HepG2 (cell line): ENCODE measurements around the gene MTX1. TPM values are rescaled to one million over a fixed set of nuclear protein-coding genes. Genes with fewer than 3 reads are reported as not detected.

Experiments used
- GABPB1 ChIP-seq: IDR thresholded peaks from 2 replicates; pipeline ENCODE4 v1.6.1; 2016; ENCODE audit warnings: mild to moderate bottlenecking, missing genetic modification reagents, moderate library complexity, missing compliant biosample characterization
- GATAD1 ChIP-seq: IDR thresholded peaks from 2 replicates; pipeline ENCODE4 v1.6.1; 2016; ENCODE audit warnings: missing genetic modification reagents, missing compliant biosample characterization
- GATAD2A ChIP-seq: IDR thresholded peaks from 2 replicates; pipeline ENCODE4 v1.6.1; 2016
- HOXA3 ChIP-seq: sonication (generic); formaldehyde crosslinking; IDR thresholded peaks from 2 replicates; pipeline ENCODE4 v1.5.0; 2020; ENCODE audit warnings: missing genetic modification reagents
- IRF2 ChIP-seq: IDR thresholded peaks from 2 replicates; pipeline ENCODE4 v1.6.1; 2018; ENCODE audit warnings: missing genetic modification reagents, missing compliant biosample characterization
- KDM5B ChIP-seq: sonication (generic); formaldehyde crosslinking; IDR thresholded peaks from 2 replicates; pipeline ENCODE4 v1.4.0; 2020; ENCODE audit warnings: missing genetic modification reagents, mild to moderate bottlenecking, borderline replicate concordance
- KMT2B ChIP-seq: IDR thresholded peaks from 2 replicates; pipeline ENCODE4 v1.6.1; 2016; ENCODE audit warnings: missing genetic modification reagents, missing compliant biosample characterization
- MIER3 ChIP-seq: IDR thresholded peaks from 2 replicates; pipeline ENCODE4 v1.6.1; 2016; ENCODE audit warnings: missing compliant biosample characterization, borderline replicate concordance
- NBN ChIP-seq: fragments of 450-650 bp; conservative IDR thresholded peaks from 2 replicates; pipeline ENCODE4 v1.6.1; 2017
- RBFOX2 ChIP-seq: fragments of 200-400 bp; formaldehyde crosslinking; IDR thresholded peaks from 2 replicates; pipeline ENCODE4 v1.6.1; 2017; ENCODE audit warnings: low read depth, mild to moderate bottlenecking, low read length
- SMAD9 ChIP-seq: sonication (generic); formaldehyde crosslinking; IDR thresholded peaks from 2 replicates; pipeline ENCODE4 v1.5.1; 2020; ENCODE audit warnings: mild to moderate bottlenecking, missing genetic modification reagents
- SMC3 ChIP-seq: IDR thresholded peaks from 2 replicates; pipeline ENCODE4 v1.6.1; 2011; ENCODE audit warnings: low read length, improper control_type of control experiment
- SRSF4 ChIP-seq: fragments of 200-400 bp; formaldehyde crosslinking; IDR thresholded peaks from one replicate; pipeline ENCODE4 v1.6.1; 2018; ENCODE audit warnings: mild to moderate bottlenecking, low read depth, low read length, moderate library complexity; ENCODE audit not compliant: poor library complexity, severe bottlenecking
- TBX3 ChIP-seq: fragments of 450-650 bp; IDR thresholded peaks from 2 replicates; pipeline ENCODE4 v1.6.1; 2017; ENCODE audit warnings: antibody characterized with exemption, mild to moderate bottlenecking, inconsistent platforms, borderline replicate concordance
- ZNF629 ChIP-seq: sonication (generic); formaldehyde crosslinking; conservative IDR thresholded peaks from 2 replicates; pipeline ENCODE4 v1.5.0; 2020; ENCODE audit warnings: missing genetic modification reagents
- ZNF782 ChIP-seq: sonication (generic); formaldehyde crosslinking; IDR thresholded peaks from 2 replicates; pipeline ENCODE4 v1.4.0; 2020; ENCODE audit warnings: missing genetic modification reagents, mild to moderate bottlenecking, borderline replicate concordance
- polyA plus RNA-seq, 8 experiments: library from polyadenylated mRNA; depleted of rRNA in 3 of 8; stranded (reverse) in 7 of 8; unstranded in 1 of 8; fragments of >200 nt; fragmentation: Illumina TruSeq in 4 of 8; extraction: Trizol in 4 of 8; gene quantifications; 2 replicates each; pipeline versions ENCODE4 v1.2.1 to v1.2.3, GENCODE V29; 2011 to 2016; ENCODE audit warnings: low read depth in 4 of 8, missing spikeins in 1 of 8, mixed read lengths in 1 of 8; ENCODE audit not compliant: insufficient read depth in 1 of 8
- total RNA-seq, 5 experiments: library from RNA; depleted of rRNA; stranded (reverse); fragments of >200 nt; fragmentation: Illumina TruSeq; extraction: Trizol; gene quantifications; 2 replicates each; pipeline ENCODE4 v1.2.3, GENCODE V29; 2016; ENCODE audit warnings: low read depth in 1 of 5
- TF ChIP-seq, protein P1 (sequence below): IDR thresholded peaks from 2 replicates; pipeline ENCODE4 v1.6.1; 2016; ENCODE audit warnings: low read depth
- TF ChIP-seq, protein P2 (sequence below): IDR thresholded peaks from 2 replicates; pipeline ENCODE4 v1.6.1; 2018; ENCODE audit warnings: missing genetic modification reagents, mild to moderate bottlenecking, missing compliant biosample characterization
- TF ChIP-seq, protein P3 (sequence below): sonication (generic); formaldehyde crosslinking; IDR thresholded peaks from 2 replicates; pipeline ENCODE4 v1.5.1; 2020; ENCODE audit warnings: mild to moderate bottlenecking, moderate library complexity, missing genetic modification reagents
- TF ChIP-seq, protein P4 (sequence below), 2 experiments: sonication (generic) in 1 of 2; formaldehyde crosslinking in 1 of 2; IDR thresholded peaks; 2 replicates each; pipeline versions ENCODE4 v1.4.0 to v1.6.1; 2016 to 2020; ENCODE audit warnings: borderline replicate concordance in 1 of 2, low read depth in 1 of 2, mild to moderate bottlenecking in 1 of 2, missing genetic modification reagents in 1 of 2
- TF ChIP-seq, protein P5 (sequence below): sonication (generic); formaldehyde crosslinking; conservative IDR thresholded peaks from 2 replicates; pipeline ENCODE4 v1.4.0; 2020; ENCODE audit warnings: missing genetic modification reagents

The MTX1 gene
- total and polyA plus RNA-seq, 2 of the 13 experiments (the other 11 are each of a cell fraction or from before 2014, with no cell fraction given) = 64.5 to 72.6 TPM

DNA sequence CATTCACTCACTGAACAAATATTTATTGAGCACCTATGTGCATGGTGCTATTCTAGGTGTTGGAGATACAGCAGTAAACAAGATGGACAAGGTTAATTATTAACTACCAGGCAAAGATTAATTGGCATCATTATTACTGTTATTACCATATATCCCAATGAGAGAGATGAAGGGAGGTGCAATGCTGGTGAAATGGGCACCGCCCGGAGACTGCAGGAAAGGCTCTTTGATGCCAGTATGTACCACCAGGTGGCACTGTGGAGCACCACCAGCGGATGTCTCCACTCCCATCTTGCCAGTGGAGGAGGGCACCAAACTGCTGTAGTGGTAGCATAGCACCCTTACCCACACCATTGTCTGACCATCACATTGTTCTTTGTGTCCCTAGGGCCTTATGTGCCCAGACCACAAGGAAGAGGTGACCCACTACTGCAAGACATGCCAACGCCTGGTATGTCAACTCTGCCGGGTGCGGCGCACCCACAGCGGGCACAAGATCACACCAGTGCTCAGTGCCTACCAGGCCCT, 31.9 kb upstream of the MTX1 start (continued):
- TF ChIP-seq, protein P1, sequence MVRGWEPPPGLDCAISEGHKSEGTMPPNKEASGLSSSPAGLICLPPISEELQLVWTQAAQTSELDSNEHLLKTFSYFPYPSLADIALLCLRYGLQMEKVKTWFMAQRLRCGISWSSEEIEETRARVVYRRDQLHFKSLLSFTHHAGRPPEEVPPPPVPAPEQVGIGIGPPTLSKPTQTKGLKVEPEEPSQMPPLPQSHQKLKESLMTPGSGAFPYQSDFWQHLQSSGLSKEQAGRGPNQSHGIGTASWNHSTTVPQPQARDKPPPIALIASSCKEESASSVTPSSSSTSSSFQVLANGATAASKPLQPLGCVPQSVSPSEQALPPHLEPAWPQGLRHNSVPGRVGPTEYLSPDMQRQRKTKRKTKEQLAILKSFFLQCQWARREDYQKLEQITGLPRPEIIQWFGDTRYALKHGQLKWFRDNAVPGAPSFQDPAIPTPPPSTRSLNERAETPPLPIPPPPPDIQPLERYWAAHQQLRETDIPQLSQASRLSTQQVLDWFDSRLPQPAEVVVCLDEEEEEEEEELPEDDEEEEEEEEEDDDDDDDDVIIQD (CRISPR knock-in tag) = 0 out of 2 replicates have a peak, but pooled peaks have one; percentile 12
- 0 out of 2 replicates have a peak, but pooled peaks have one; percentile 30 for TF ChIP-seq IRF2 (CRISPR knock-in tag)
- TF ChIP-seq ZNF782 = no peak
- TF ChIP-seq, protein P2, sequence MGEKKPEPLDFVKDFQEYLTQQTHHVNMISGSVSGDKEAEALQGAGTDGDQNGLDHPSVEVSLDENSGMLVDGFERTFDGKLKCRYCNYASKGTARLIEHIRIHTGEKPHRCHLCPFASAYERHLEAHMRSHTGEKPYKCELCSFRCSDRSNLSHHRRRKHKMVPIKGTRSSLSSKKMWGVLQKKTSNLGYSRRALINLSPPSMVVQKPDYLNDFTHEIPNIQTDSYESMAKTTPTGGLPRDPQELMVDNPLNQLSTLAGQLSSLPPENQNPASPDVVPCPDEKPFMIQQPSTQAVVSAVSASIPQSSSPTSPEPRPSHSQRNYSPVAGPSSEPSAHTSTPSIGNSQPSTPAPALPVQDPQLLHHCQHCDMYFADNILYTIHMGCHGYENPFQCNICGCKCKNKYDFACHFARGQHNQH (CRISPR knock-in tag) = peak; percentile 39; the same call in 1 of the 2 replicates
- no peak for TF ChIP-seq HOXA3
- TF ChIP-seq, protein P3, sequence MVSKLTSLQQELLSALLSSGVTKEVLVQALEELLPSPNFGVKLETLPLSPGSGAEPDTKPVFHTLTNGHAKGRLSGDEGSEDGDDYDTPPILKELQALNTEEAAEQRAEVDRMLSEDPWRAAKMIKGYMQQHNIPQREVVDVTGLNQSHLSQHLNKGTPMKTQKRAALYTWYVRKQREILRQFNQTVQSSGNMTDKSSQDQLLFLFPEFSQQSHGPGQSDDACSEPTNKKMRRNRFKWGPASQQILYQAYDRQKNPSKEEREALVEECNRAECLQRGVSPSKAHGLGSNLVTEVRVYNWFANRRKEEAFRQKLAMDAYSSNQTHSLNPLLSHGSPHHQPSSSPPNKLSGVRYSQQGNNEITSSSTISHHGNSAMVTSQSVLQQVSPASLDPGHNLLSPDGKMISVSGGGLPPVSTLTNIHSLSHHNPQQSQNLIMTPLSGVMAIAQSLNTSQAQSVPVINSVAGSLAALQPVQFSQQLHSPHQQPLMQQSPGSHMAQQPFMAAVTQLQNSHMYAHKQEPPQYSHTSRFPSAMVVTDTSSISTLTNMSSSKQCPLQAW (CRISPR knock-in tag) = peak; percentile 34; the same call in 1 of the 2 replicates
- 0 out of 2 replicates have a peak, but pooled peaks have one; percentile 42 for TF ChIP-seq KDM5B (CRISPR knock-in tag)
- no peak for TF ChIP-seq ZNF629 (CRISPR knock-in tag)
- TF ChIP-seq GATAD1 (CRISPR knock-in tag) = no peak
- TF ChIP-seq SMAD9 (CRISPR knock-in tag) = no peak
- TF ChIP-seq KMT2B (CRISPR knock-in tag) = no peak
- TF ChIP-seq SRSF4 = no peak
- TF ChIP-seq, protein P4, sequence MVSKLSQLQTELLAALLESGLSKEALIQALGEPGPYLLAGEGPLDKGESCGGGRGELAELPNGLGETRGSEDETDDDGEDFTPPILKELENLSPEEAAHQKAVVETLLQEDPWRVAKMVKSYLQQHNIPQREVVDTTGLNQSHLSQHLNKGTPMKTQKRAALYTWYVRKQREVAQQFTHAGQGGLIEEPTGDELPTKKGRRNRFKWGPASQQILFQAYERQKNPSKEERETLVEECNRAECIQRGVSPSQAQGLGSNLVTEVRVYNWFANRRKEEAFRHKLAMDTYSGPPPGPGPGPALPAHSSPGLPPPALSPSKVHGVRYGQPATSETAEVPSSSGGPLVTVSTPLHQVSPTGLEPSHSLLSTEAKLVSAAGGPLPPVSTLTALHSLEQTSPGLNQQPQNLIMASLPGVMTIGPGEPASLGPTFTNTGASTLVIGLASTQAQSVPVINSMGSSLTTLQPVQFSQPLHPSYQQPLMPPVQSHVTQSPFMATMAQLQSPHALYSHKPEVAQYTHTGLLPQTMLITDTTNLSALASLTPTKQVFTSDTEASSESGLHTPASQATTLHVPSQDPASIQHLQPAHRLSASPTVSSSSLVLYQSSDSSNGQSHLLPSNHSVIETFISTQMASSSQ (IDR thresholded peaks at IDR 0.05; ENCODE audit: low read depth) = peak; percentile 58
- TF ChIP-seq, protein P4 (CRISPR knock-in tag; IDR thresholded peaks at IDR 0.05; ENCODE audit: borderline replicate concordance) = no peak
- TF ChIP-seq TBX3 = 0 out of 2 replicates have a peak, but pooled peaks have one; percentile 17
- TF ChIP-seq, protein P5, sequence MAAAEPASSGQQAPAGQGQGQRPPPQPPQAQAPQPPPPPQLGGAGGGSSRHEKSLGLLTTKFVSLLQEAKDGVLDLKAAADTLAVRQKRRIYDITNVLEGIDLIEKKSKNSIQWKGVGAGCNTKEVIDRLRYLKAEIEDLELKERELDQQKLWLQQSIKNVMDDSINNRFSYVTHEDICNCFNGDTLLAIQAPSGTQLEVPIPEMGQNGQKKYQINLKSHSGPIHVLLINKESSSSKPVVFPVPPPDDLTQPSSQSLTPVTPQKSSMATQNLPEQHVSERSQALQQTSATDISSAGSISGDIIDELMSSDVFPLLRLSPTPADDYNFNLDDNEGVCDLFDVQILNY (CRISPR knock-in tag) = no peak
- no peak for TF ChIP-seq RBFOX2
- 0 out of 2 replicates have a peak, but pooled peaks have one; percentile 28 for TF ChIP-seq MIER3 (CRISPR knock-in tag)
- no peak for TF ChIP-seq NBN
- 0 out of 2 replicates have a peak, but pooled peaks have one; percentile 37 for TF ChIP-seq GABPB1 (CRISPR knock-in tag)
- peak; percentile 58; the same call in 1 of the 2 replicates for TF ChIP-seq SMC3
- peak; percentile 25; the same call in 1 of the 2 replicates for TF ChIP-seq GATAD2A (CRISPR knock-in tag)
